Endothelial cell of umbilical vein (primary cell): Measurements from ENCODE around the gene ADAP1. TPM values are rescaled to one million over a fixed set of nuclear protein-coding genes. Genes with fewer than 3 reads are reported as not detected.

ENCODE experiments used
- BruUV-seq: library from RNA; stranded (reverse); fragments of 400-500 nt; replicated peaks from 2 replicates; lab custom pipeline; 2021; lab: Mats Ljungman, UMichigan
- CTCF ChIA-PET: fragments of 300-600, 350-600 bp; sonication (Branson Sonifier 250); formaldehyde crosslinking; loops from one replicate; lab custom pipeline; 2021; ENCODE audit warnings: antibody characterized with exemption, inconsistent platforms; lab: Charles Lee
- POLR2A ChIA-PET: fragments of 300-600, 350-600 bp; sonication (Branson Sonifier 250); formaldehyde crosslinking; loops from one replicate; lab custom pipeline; 2021; ENCODE audit warnings: antibody characterized with exemption, inconsistent platforms; lab: Charles Lee
- DNase-seq: peaks from one replicate; pipeline ENCODE4 v3.0.0-alpha.2; 2011; ENCODE audit warnings: low read depth, low spot score
- FAIRE-seq: peaks from 2 replicates; lab custom pipeline; 2011; peaks lifted over from hg19 to GRCh38; lab: Jason Lieb, UNC
- H2AFZ ChIP-seq: 2 replicates; pipeline ENCODE4 v1.6.0; 2012; ENCODE audit warnings: low read depth, low read length, control low read depth, inconsistent platforms
- H3K27ac ChIP-seq: 2 replicates; pipeline ENCODE4 v1.5.1; 2011; ENCODE audit warnings: low read depth, mild to moderate bottlenecking, control low read depth, low read length, moderate library complexity; ENCODE audit not compliant: insufficient read depth
- H3K27me3 ChIP-seq, 2 experiments: 2 replicates each; pipeline versions ENCODE4 v1.6.0 to v1.6.1; 2011; ENCODE audit warnings: low read length in 2 of 2, mixed read lengths in 1 of 2; ENCODE audit not compliant: control insufficient read depth in 2 of 2, insufficient read depth in 2 of 2
- H3K36me3 ChIP-seq, 2 experiments: 2 replicates in 1 of 2; 3 replicates in 1 of 2; pipeline ENCODE4 v1.5.1; 2011; ENCODE audit warnings: low read length in 2 of 2, mild to moderate bottlenecking in 1 of 2, moderate library complexity in 1 of 2; ENCODE audit not compliant: control insufficient read depth in 2 of 2, insufficient read depth in 2 of 2; ENCODE audit errors: extremely low read depth in 1 of 2
- H3K4me1 ChIP-seq: 3 replicates; pipeline ENCODE4 v1.5.1; 2011; ENCODE audit warnings: mild to moderate bottlenecking, low read length; ENCODE audit not compliant: control insufficient read depth, insufficient read depth; ENCODE audit errors: extremely low read depth
- H3K4me2 ChIP-seq: 2 replicates; pipeline ENCODE4 v1.6.1; 2011; ENCODE audit warnings: low read length, control low read depth, mixed read lengths; ENCODE audit not compliant: insufficient read depth
- H3K4me3 ChIP-seq, 3 experiments: fragments of 200-600 bp in 1 of 3; sonication (generic), shearing (Covaris generic) in 1 of 3; replicated peaks in 1 of 3; 2 replicates each; pipeline ENCODE4 v1.5.1; 2011 to 2016; ENCODE audit warnings: control low read depth in 3 of 3, low read length in 3 of 3, mild to moderate bottlenecking in 2 of 3, inconsistent platforms in 1 of 3, low read depth in 1 of 3, moderate library complexity in 1 of 3; ENCODE audit not compliant: insufficient read depth in 1 of 3
- H3K79me2 ChIP-seq: 2 replicates; pipeline ENCODE4 v1.6.0; 2012; ENCODE audit warnings: low read length, inconsistent platforms; ENCODE audit not compliant: control insufficient read depth, insufficient read depth
- H3K9ac ChIP-seq: replicated peaks from 2 replicates; pipeline ENCODE3; 2011; ENCODE audit warnings: low read length, control low read depth; ENCODE audit not compliant: insufficient read depth; ENCODE audit errors: extremely low read depth
- H3K9me1 ChIP-seq: replicated peaks from 3 replicates; pipeline ENCODE4 v1.6.0; 2011; ENCODE audit warnings: mild to moderate bottlenecking, low read length; ENCODE audit not compliant: control insufficient read depth, insufficient read depth; ENCODE audit errors: extremely low read depth
- H3K9me3 ChIP-seq: replicated peaks from 2 replicates; pipeline ENCODE4 v1.5.1; 2012; ENCODE audit warnings: low read length, inconsistent platforms; ENCODE audit not compliant: control insufficient read depth, insufficient read depth
- H4K20me1 ChIP-seq: replicated peaks from 2 replicates; pipeline ENCODE3; 2011; ENCODE audit warnings: mild to moderate bottlenecking, low read length; ENCODE audit not compliant: control insufficient read depth, insufficient read depth; ENCODE audit errors: extremely low read depth
- CTCF ChIP-seq, 2 donors: IDR thresholded peaks; 1 replicate in 1 of 2; 2 replicates in 1 of 2; pipeline ENCODE4 v1.5.1; 2011; ENCODE audit warnings: low read length in 2 of 2, mild to moderate bottlenecking in 2 of 2, moderate library complexity in 2 of 2, control low read depth in 1 of 2, inconsistent platforms in 1 of 2, low read depth in 1 of 2; ENCODE audit not compliant: insufficient read depth in 1 of 2; ENCODE audit errors: extremely low read depth in 1 of 2
- EZH2 ChIP-seq: IDR thresholded peaks from 2 replicates; pipeline ENCODE4 v1.6.1; 2012; ENCODE audit warnings: borderline replicate concordance, low read depth, mild to moderate bottlenecking, moderate library complexity, low read length, inconsistent platforms; ENCODE audit not compliant: severe bottlenecking
- FOS ChIP-seq: IDR thresholded peaks from 2 replicates; pipeline ENCODE4 v1.6.1; 2011; ENCODE audit warnings: mild to moderate bottlenecking, low read length, moderate library complexity, borderline replicate concordance; ENCODE audit not compliant: insufficient read depth
- GATA2 ChIP-seq: IDR thresholded peaks from 2 replicates; pipeline ENCODE4 v1.7.0; 2011; ENCODE audit warnings: low read depth, mild to moderate bottlenecking, moderate library complexity, mixed read lengths, low read length; ENCODE audit not compliant: insufficient read length, insufficient read depth
- JUN ChIP-seq: IDR thresholded peaks from 2 replicates; pipeline ENCODE4 v1.6.1; 2011; ENCODE audit warnings: borderline replicate concordance, low read depth; ENCODE audit not compliant: insufficient read length, insufficient read depth
- MAX ChIP-seq: IDR thresholded peaks from 2 replicates; pipeline ENCODE4 v1.6.1; 2011; ENCODE audit not compliant: insufficient read depth, insufficient read length
- MYC ChIP-seq: IDR thresholded peaks from one replicate; pipeline ENCODE4 v1.6.1; 2011; ENCODE audit warnings: mild to moderate bottlenecking, low read depth, low read length
- POLR2A ChIP-seq: IDR thresholded peaks from 2 replicates; pipeline ENCODE4 v1.6.1; 2012; ENCODE audit warnings: low read depth, mild to moderate bottlenecking, control low read depth, low read length
- POLR2AphosphoS5 ChIP-seq: IDR thresholded peaks from 2 replicates; pipeline ENCODE4 v1.6.1; 2012; ENCODE audit warnings: low read depth, mild to moderate bottlenecking, control low read depth, low read length, moderate library complexity; ENCODE audit not compliant: insufficient read depth
- dilution Hi-C: fragments of 300-500 bp; cut with MboI; formaldehyde crosslinking; loops from one replicate; pipeline ENCODE4 v1.15.0; 2019; ENCODE audit warnings: low sequenced_read_pairs; ENCODE audit not compliant: extremely low pct_ligation_motif_present
- intact Hi-C: fragments of 100-400 bp; cut with micrococcal nuclease; formaldehyde crosslinking; loops from one replicate; pipeline ENCODE4 v1.10.0; 2022
- polyA plus RNA-seq, 4 experiments: library from polyadenylated mRNA; depleted of rRNA in 3 of 4; stranded (reverse) in 3 of 4; unstranded in 1 of 4; fragments of >200 nt; gene quantifications; 2 replicates each; pipeline versions ENCODE4 v1.2.1 to v1.2.3, GENCODE V29; 2011 to 2012; ENCODE audit warnings: missing spikeins in 1 of 4
- total RNA-seq: library from RNA; stranded (reverse); gene quantifications from 2 replicates; pipeline ENCODE4 v1.2.3, GENCODE V29; 2021

Gene ADAP1
- total and polyA plus RNA-seq, 2 donors (not counting 3 experiments of a cell fraction or from before 2014, with no cell fraction given), result 0.49 to 0.58 TPM

- H3K9ac ChIP-seq, result no peak overlapping the region
- no peaks in the 10 kb centered on the region for H3K9me1 ChIP-seq
- CTCF ChIA-PET, result interaction anchor here (1.3 to 1.5 kb wide), 2 partner anchors 17 to 37 kb away, joined by 3 to 4 read pairs; no protein-coding TSS in a partner anchor
- POLR2A ChIA-PET, result no interaction called here
- H4K20me1 ChIP-seq, result no peaks in the 10 kb centered on the region
- DNase-seq (no peak), FAIRE-seq (no peak)
- intact Hi-C loops (no loop called here), dilution Hi-C loops (no loop called here)
- H3K27me3 ChIP-seq, result no peaks in the 10 kb centered on the region
- H3K4me3 ChIP-seq, result no peak overlapping the region
- no peaks in the 10 kb centered on the region for H3K9me3 ChIP-seq
- H3K27ac ChIP-seq, result no peak overlapping the region
- no peaks in the 10 kb centered on the region for H3K4me1 ChIP-seq
- H2AFZ ChIP-seq, result no peak overlapping the region
- peaks cover 7 to 53% of the 10 kb centered on the region in 2 experiments for H3K36me3 ChIP-seq
- TF ChIP-seq CTCF (IDR thresholded peaks at IDR 0.05; ENCODE audit: extremely low read depth in 1 of 2, insufficient read depth in 1 of 2, low read depth in 1 of 2, low read length in 2 of 2), result no peak
- no peak for TF ChIP-seq POLR2AphosphoS5
- no peak for TF ChIP-seq JUN
- no peak for TF ChIP-seq FOS
- no peak for TF ChIP-seq MYC
- no peak for TF ChIP-seq MAX
- no peak for TF ChIP-seq POLR2A
- TF ChIP-seq EZH2, result no peak
- no peak for TF ChIP-seq GATA2
- H3K4me2 ChIP-seq, result no peak overlapping the region
- no TSS peak for BruUV-seq
- H3K79me2 ChIP-seq, result no peaks in the 10 kb centered on the region
Measured at GRCh38 chr7:853366-854117, 100.9 kb downstream of the ADAP1 start.
